SK-N-SH (cell line): Measurements from ENCODE around the gene CPAMD8. TPM values are rescaled to one million over a fixed set of nuclear protein-coding genes. Genes with fewer than 3 reads are reported as not detected.
"Not testable (repeated sequence)": the region's sequence is repeated elsewhere in the genome, so short reads cannot be mapped to it uniquely, and the experiment has no call there.

Experiments used
- CTCF ChIA-PET: fragments of 300-600, 350-600 bp; formaldehyde crosslinking; extraction: SDS; loops from one replicate; lab custom pipeline; 2021; lab: Yijun Ruan, JAX
- POLR2A ChIA-PET: fragments of 350-600 bp; sonication (Branson Sonifier 250); formaldehyde crosslinking; extraction: SDS; loops from one replicate; lab custom pipeline; 2020; ENCODE audit warnings: antibody characterized with exemption, inconsistent platforms; lab: Yijun Ruan, JAX
- DNase-seq: peaks from one replicate; pipeline ENCODE4 v3.0.0; 2012
- H2AFZ ChIP-seq: fragments of 200-600 bp; sonication (generic); 2 replicates; pipeline ENCODE4 v1.8.1; 2016; ENCODE audit warnings: antibody characterized with exemption, mild to moderate bottlenecking, low read depth
- H3F3A ChIP-seq: fragments of 200-600 bp; sonication (generic); replicated peaks from 2 replicates; pipeline ENCODE3; 2016; ENCODE audit warnings: antibody characterized with exemption, mild to moderate bottlenecking; ENCODE audit not compliant: insufficient read depth
- H3K27ac ChIP-seq, 2 experiments: fragments of 200-500 bp in 1 of 2; fragments of 200-600 bp in 1 of 2; sonication (Bioruptor generic) in 1 of 2; sonication (generic), shearing (Covaris generic) in 1 of 2; 2 replicates each; pipeline versions ENCODE4 v1.5.1 to v1.6.1; 2014 to 2016; ENCODE audit warnings: low read depth in 2 of 2, inconsistent platforms in 1 of 2, low read length in 1 of 2, mild to moderate bottlenecking in 1 of 2, mixed read lengths in 1 of 2
- H3K27me3 ChIP-seq: fragments of 200-600 bp; sonication (generic), shearing (Covaris generic); 2 replicates; pipeline ENCODE4 v1.6.1; 2016; ENCODE audit warnings: mixed run types; ENCODE audit not compliant: insufficient read depth
- H3K36me3 ChIP-seq, 2 experiments: fragments of 200-500 bp in 1 of 2; fragments of 200-600 bp in 1 of 2; sonication (Bioruptor generic) in 1 of 2; sonication (generic) in 1 of 2; replicated peaks in 1 of 2; 2 replicates each; pipeline versions ENCODE3 to v1.5.1; 2014 to 2016; ENCODE audit warnings: low read length in 1 of 2, mild to moderate bottlenecking in 1 of 2; ENCODE audit not compliant: insufficient read depth in 2 of 2, control insufficient read depth in 1 of 2
- H3K4me1 ChIP-seq, 2 experiments: fragments of 200-500 bp in 1 of 2; fragments of 200-600 bp in 1 of 2; sonication (Bioruptor generic) in 1 of 2; sonication (generic), shearing (Covaris generic) in 1 of 2; 2 replicates each; pipeline versions ENCODE4 v1.5.1 to v1.6.1; 2014 to 2016; ENCODE audit warnings: low read depth in 1 of 2, low read length in 1 of 2, mixed run types in 1 of 2; ENCODE audit not compliant: insufficient read depth in 2 of 2, control insufficient read depth in 1 of 2
- H3K4me2 ChIP-seq: fragments of 200-600 bp; sonication (generic), shearing (Covaris generic); 2 replicates; pipeline ENCODE4 v1.6.1; 2017; ENCODE audit warnings: mixed run types
- H3K4me3 ChIP-seq, 2 experiments: fragments of 200-500 bp in 1 of 2; fragments of 200-600 bp in 1 of 2; sonication (Bioruptor generic) in 1 of 2; sonication (generic), shearing (Covaris generic) in 1 of 2; 2 replicates each; pipeline versions ENCODE4 v1.5.1 to v1.8.1; 2014 to 2016; ENCODE audit warnings: low read depth in 2 of 2, inconsistent platforms in 1 of 2, low read length in 1 of 2, mild to moderate bottlenecking in 1 of 2, mixed read lengths in 1 of 2, moderate library complexity in 1 of 2
- H3K79me2 ChIP-seq: fragments of 200-600 bp; sonication (generic); 2 replicates; pipeline ENCODE4 v1.8.1; 2017; ENCODE audit warnings: mild to moderate bottlenecking; ENCODE audit not compliant: insufficient read depth
- H3K9ac ChIP-seq: fragments of 200-600 bp; sonication (generic); 2 replicates; pipeline ENCODE4 v1.6.1; 2017; ENCODE audit warnings: mixed run types
- H3K9me2 ChIP-seq: fragments of 200-600 bp; sonication (generic); 2 replicates; pipeline ENCODE4 v1.6.1; 2017; ENCODE audit warnings: mixed run types
- H3K9me3 ChIP-seq: fragments of 200-600 bp; sonication (generic); 2 replicates; pipeline ENCODE4 v1.6.1; 2017; ENCODE audit warnings: mixed run types, mild to moderate bottlenecking, moderate library complexity
- H4K20me1 ChIP-seq: fragments of 200-600 bp; sonication (generic); 2 replicates; pipeline ENCODE4 v1.6.1; 2017; ENCODE audit warnings: mild to moderate bottlenecking, mixed run types; ENCODE audit not compliant: insufficient read depth
- CTCF ChIP-seq: fragments of 200-600 bp; sonication (generic); IDR thresholded peaks from 2 replicates; pipeline ENCODE4 v1.6.1; 2017; ENCODE audit warnings: antibody characterized with exemption, mild to moderate bottlenecking, moderate library complexity
- FOSL2 ChIP-seq: IDR thresholded peaks from 2 replicates; pipeline ENCODE4 v1.4.0; 2012; ENCODE audit warnings: low read depth, mild to moderate bottlenecking, moderate library complexity, borderline replicate concordance
- FOXJ3 ChIP-seq: sonication (generic); formaldehyde crosslinking; IDR thresholded peaks from 2 replicates; pipeline ENCODE4 v1.5.1; 2020; ENCODE audit warnings: mild to moderate bottlenecking, missing genetic modification reagents
- FOXM1 ChIP-seq: IDR thresholded peaks from 2 replicates; pipeline ENCODE4 v1.4.0; 2012; ENCODE audit warnings: low read depth, mild to moderate bottlenecking
- GABPA ChIP-seq: IDR thresholded peaks from 2 replicates; pipeline ENCODE4 v1.4.0; 2012; ENCODE audit warnings: low read depth, mild to moderate bottlenecking
- MEF2A ChIP-seq: IDR thresholded peaks from 2 replicates; pipeline ENCODE4 v1.4.0; 2012; ENCODE audit warnings: low read depth, borderline replicate concordance
- NRF1 ChIP-seq: IDR thresholded peaks from 2 replicates; pipeline ENCODE4 v1.6.1; 2012; ENCODE audit warnings: low read depth, mild to moderate bottlenecking, low read length
- PBX3 ChIP-seq: IDR thresholded peaks from 2 replicates; pipeline ENCODE4; 2012
- POLR2AphosphoS5 ChIP-seq: IDR thresholded peaks from 2 replicates; pipeline ENCODE4 v1.6.1; 2012; ENCODE audit warnings: low read depth, low read length
- RAD21 ChIP-seq: IDR thresholded peaks from 2 replicates; pipeline ENCODE4 v1.6.1; 2012; ENCODE audit warnings: mild to moderate bottlenecking, low read length
- RFX5 ChIP-seq: IDR thresholded peaks from 2 replicates; pipeline ENCODE4 v1.6.1; 2012; ENCODE audit warnings: mild to moderate bottlenecking, improper control_type of control experiment, low read length
- RXRA ChIP-seq: IDR thresholded peaks from 2 replicates; pipeline ENCODE4 v1.4.0; 2012; ENCODE audit warnings: low read depth, mild to moderate bottlenecking, borderline replicate concordance
- SMC3 ChIP-seq: IDR thresholded peaks from 2 replicates; pipeline ENCODE4 v1.6.1; 2012; ENCODE audit warnings: low read depth, low read length, improper control_type of control experiment
- TAF1 ChIP-seq: IDR thresholded peaks from 2 replicates; pipeline ENCODE4 v1.6.1; 2012; ENCODE audit warnings: low read depth, mild to moderate bottlenecking, low read length, moderate library complexity, borderline replicate concordance
- TCF12 ChIP-seq: IDR thresholded peaks from 2 replicates; pipeline ENCODE4 v1.4.0; 2012
- YY1 ChIP-seq: IDR thresholded peaks from 2 replicates; pipeline ENCODE4 v1.4.0; 2012; ENCODE audit warnings: low read depth, mild to moderate bottlenecking
- ZBTB33 ChIP-seq: IDR thresholded peaks from 2 replicates; pipeline ENCODE4 v1.4.0; 2012; ENCODE audit warnings: low read depth, borderline replicate concordance
- WGBS: methylation state at CpG from one replicate; pipeline ENCODE4 v1.1.6; 2017; ENCODE audit warnings: low lambda C conversion rate; 5-methylcytosine and 5-hydroxymethylcytosine counted together
- polyA plus RNA-seq, 3 experiments: library from polyadenylated mRNA; depleted of rRNA; stranded (reverse); fragments of >200 nt; gene quantifications; 2 replicates each; pipeline ENCODE4 v1.2.3, GENCODE V29; 2012

CPAMD8 gene
- polyA plus RNA-seq, 1 of the 3 experiments (the other 2 are of a cell fraction) = 1.2 TPM

- TF ChIP-seq CTCF = no peak
- TF ChIP-seq, all 33 proteins: peak for 0
Observed at GRCh38 chr19:17020385-17020784, 6.2 kb downstream of the CPAMD8 start (continued).

GRCh38 chr19:17014212-17014861 is 12.3 kb downstream of the CPAMD8 start:
- H3F3A ChIP-seq, H3K79me2 ChIP-seq, H3K27ac ChIP-seq, H3K4me2 ChIP-seq, H2AFZ ChIP-seq, DNase-seq, H3K36me3 ChIP-seq, H3K9ac ChIP-seq, H3K4me3 ChIP-seq, POLR2A ChIA-PET, H3K9me3 ChIP-seq, H4K20me1 ChIP-seq, CTCF ChIA-PET, H3K9me2 ChIP-seq, H3K4me1 ChIP-seq: not testable (repeated sequence)
- WGBS = 3% methylated on average over 9 of the region's 9 CpGs
- peaks cover 39% of the 10 kb centered on the region; the same call in 1 of the 2 replicates for H3K27me3 ChIP-seq

GRCh38 chr19:17011485-17011884 is 15.1 kb downstream of the CPAMD8 start:
- POLR2A ChIA-PET = no interaction called here
- TF ChIP-seq TAF1 (no peak), FOXM1 (no peak), TCF12 (no peak), MEF2A (no peak), FOSL2 (no peak)
- TF ChIP-seq, all 33 proteins: peak for 0
- 39% methylated on average over 16 of the region's 16 CpGs for WGBS

GRCh38 chr19:17006579-17006978 is 20.0 kb downstream of the CPAMD8 start:
- no peak for DNase-seq
- ChIA-PET CTCF (no interaction called here), POLR2A (no interaction called here)
- Histone ChIP-seq H3K79me2 (no peaks in the 10 kb centered on the region), H3K4me1 (no peaks in the 10 kb centered on the region), H3K9ac (no peak overlapping the region), H3K9me2 (no peaks in the 10 kb centered on the region), H3F3A (no peaks in the 10 kb centered on the region), H3K27ac (no peak overlapping the region), H3K9me3 (no peaks in the 10 kb centered on the region), H3K4me2 (no peak overlapping the region), H4K20me1 (no peaks in the 10 kb centered on the region), H3K4me3 (no peak overlapping the region), H2AFZ (no peak overlapping the region), H3K27me3 (peaks cover 45% of the 10 kb centered on the region; the same call in 1 of the 2 replicates), H3K36me3 (no peaks in the 10 kb centered on the region)
- 15% methylated on average over 3 of the region's 3 CpGs for whole genome bisulfite sequencing
- no peak for TF ChIP-seq PBX3
- no peak for TF ChIP-seq YY1
- no peak for TF ChIP-seq RFX5
- TF ChIP-seq POLR2AphosphoS5 = no peak
- TF ChIP-seq NRF1 = no peak
- no peak for TF ChIP-seq SMC3
- no peak for TF ChIP-seq GABPA
- TF ChIP-seq RAD21 = no peak
- no peak for TF ChIP-seq RXRA
- TF ChIP-seq TAF1 = no peak
- no peak for TF ChIP-seq TCF12
- TF ChIP-seq FOXJ3 = no peak
- no peak for TF ChIP-seq ZBTB33

More at GRCh38 chr19:17011485-17011884, 15.1 kb downstream of the CPAMD8 start:
- no peak overlapping the region for H3K9ac ChIP-seq
- no peaks in the 10 kb centered on the region for H3K4me1 ChIP-seq
- H3K27me3 ChIP-seq = peaks cover 26% of the 10 kb centered on the region; the same call in 1 of the 2 replicates
- DNase-seq = no peak
- no peak overlapping the region for H2AFZ ChIP-seq
- CTCF ChIA-PET = no interaction called here
- no peaks in the 10 kb centered on the region for H3K79me2 ChIP-seq
- no peaks in the 10 kb centered on the region for H3K9me2 ChIP-seq
- H3K9me3 ChIP-seq = no peaks in the 10 kb centered on the region
- H3K4me2 ChIP-seq = no peak overlapping the region
- no peaks in the 10 kb centered on the region for H3F3A ChIP-seq
- no peak overlapping the region for H3K4me3 ChIP-seq
- no peaks in the 10 kb centered on the region for H3K36me3 ChIP-seq
- H3K27ac ChIP-seq = no peak overlapping the region
- H4K20me1 ChIP-seq = no peaks in the 10 kb centered on the region
